Measurements from ENCODE around the gene TTC33. TPM values are rescaled to one million over a fixed set of nuclear protein-coding genes. Genes with fewer than 3 reads are reported as not detected.
"Not testable (repeated sequence)": the region's sequence is repeated elsewhere in the genome, so short reads cannot be mapped to it uniquely, and the experiment has no call there.

TTC33 gene
- total and polyA plus RNA-seq, 7 donors: 11.0 to 38.5 (median 25.3) TPM

DNA sequence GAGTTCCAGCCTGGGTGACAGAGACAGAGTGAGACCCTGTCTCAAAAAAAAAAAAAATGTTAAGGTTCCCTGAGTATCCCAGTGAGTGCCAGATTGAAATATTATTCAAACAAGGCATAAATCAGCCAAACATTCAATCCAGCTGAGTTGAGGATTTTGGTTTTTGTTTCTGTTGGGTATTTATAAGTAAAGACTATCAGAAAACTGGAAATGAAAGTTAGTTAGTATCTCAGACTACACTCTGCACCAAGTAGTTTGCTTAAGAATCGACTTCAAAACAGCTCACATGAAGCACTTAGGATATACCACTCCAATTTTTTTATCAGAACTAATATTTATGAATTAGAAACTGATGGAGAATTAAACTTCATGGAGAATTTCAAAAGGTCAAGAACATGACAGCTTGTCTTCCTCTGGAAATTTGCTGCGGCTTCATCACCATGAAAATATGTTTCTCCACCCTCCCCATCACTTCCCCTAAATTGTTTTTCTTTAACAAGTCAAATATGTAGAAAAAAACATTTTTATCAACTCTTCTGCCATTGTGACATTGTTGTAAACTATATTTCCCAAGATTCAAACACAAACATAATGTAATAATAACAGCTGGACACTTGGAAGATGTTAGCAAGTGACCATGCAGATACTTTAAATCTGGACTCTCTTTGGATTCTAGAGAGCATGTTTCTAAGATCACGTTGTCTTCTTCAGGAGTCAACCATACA lies 186.1 kb downstream of the TTC33 start:
- Histone ChIP-seq H3K4me3 (no peak overlapping the region), H3K27me3 (ENCODE audit: insufficient read depth in 3 of 3, low read length in 2 of 3) (no peaks in the 10 kb centered on the region), H3K4me1 (no peaks in the 10 kb centered on the region), H3K27ac (no peak overlapping the region), H3K36me3 (ENCODE audit: insufficient read depth in 1 of 2, low read depth in 1 of 2) (no peaks in the 10 kb centered on the region), H3K9me3 (no peaks in the 10 kb centered on the region)
- 33 to 36% (median 35%) methylated on average over 3 of the region's 3 CpGs for WGBS, 3 donors
- ATAC-seq: no peak
- intact Hi-C loops (cut with DNase I): no loop called here
- no peak for DNase-seq
- TF ChIP-seq, protein P1, sequence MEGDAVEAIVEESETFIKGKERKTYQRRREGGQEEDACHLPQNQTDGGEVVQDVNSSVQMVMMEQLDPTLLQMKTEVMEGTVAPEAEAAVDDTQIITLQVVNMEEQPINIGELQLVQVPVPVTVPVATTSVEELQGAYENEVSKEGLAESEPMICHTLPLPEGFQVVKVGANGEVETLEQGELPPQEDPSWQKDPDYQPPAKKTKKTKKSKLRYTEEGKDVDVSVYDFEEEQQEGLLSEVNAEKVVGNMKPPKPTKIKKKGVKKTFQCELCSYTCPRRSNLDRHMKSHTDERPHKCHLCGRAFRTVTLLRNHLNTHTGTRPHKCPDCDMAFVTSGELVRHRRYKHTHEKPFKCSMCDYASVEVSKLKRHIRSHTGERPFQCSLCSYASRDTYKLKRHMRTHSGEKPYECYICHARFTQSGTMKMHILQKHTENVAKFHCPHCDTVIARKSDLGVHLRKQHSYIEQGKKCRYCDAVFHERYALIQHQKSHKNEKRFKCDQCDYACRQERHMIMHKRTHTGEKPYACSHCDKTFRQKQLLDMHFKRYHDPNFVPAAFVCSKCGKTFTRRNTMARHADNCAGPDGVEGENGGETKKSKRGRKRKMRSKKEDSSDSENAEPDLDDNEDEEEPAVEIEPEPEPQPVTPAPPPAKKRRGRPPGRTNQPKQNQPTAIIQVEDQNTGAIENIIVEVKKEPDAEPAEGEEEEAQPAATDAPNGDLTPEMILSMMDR (IDR thresholded peaks at IDR 0.05): no peak

DNA sequence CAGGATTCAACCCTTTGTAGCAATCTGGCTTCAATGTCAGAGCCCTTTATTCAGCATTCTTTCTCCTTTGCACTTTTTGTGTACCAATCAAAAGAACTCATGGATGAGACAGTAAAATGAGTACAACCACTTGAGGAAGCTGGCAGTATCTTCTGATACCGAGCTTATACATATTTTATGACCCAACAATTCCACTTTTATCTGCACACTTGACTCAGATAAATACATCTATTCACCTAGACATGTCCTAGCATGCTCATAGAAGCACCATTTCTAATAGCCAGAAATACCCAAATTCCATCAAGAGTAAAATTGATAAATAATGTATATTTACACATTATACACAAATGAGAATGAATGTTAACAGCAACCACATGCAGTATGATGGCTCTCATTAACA lies 187.2 kb downstream of the TTC33 start:
- no peaks in the 10 kb centered on the region for H3K27me3 ChIP-seq (ENCODE audit: insufficient read depth in 3 of 3, low read length in 2 of 3)
- TF ChIP-seq, protein P1 (IDR thresholded peaks at IDR 0.05): no peak
- ATAC-seq (no peak), DNase-seq (no peak)
- H3K36me3 ChIP-seq (ENCODE audit: insufficient read depth in 1 of 2, low read depth in 1 of 2): no peaks in the 10 kb centered on the region
- no peaks in the 10 kb centered on the region for H3K4me1 ChIP-seq
- H3K4me3 ChIP-seq: no peak overlapping the region
- 77 to 82% (median 80%) methylated on average over 1 of the region's 1 CpG for WGBS, 3 donors
- H3K27ac ChIP-seq: no peak overlapping the region
- intact Hi-C loops (cut with DNase I): no loop called here
- no peaks in the 10 kb centered on the region for H3K9me3 ChIP-seq

DNA sequence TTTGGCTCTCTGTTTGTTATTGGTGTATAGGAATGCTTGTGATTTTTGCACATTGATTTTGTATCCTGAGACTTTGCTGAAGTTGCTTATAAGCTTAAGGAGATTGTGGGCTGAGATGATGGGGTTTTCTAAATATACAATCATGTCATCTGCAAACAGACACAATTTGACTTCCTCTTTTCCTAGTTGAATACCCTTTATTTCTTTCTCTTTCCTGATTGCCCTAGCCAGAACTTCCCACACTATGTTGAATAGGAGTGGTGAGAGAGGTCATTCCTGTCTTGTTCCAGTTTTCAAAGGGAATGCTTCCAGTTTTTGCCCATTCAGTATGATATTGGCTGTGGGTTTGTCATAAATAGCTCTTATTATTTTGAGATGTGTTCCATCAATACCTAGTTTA lies 192.6 kb downstream of the TTC33 start:
- H3K27ac ChIP-seq; H3K4me3 ChIP-seq; H3K9me3 ChIP-seq; H3K27me3 ChIP-seq (ENCODE audit: insufficient read depth in 3 of 3, low read length in 2 of 3); intact Hi-C loops (cut with DNase I); ATAC-seq; DNase-seq; H3K36me3 ChIP-seq (ENCODE audit: insufficient read depth in 1 of 2, low read depth in 1 of 2); H3K4me1 ChIP-seq: not testable (repeated sequence)

DNA sequence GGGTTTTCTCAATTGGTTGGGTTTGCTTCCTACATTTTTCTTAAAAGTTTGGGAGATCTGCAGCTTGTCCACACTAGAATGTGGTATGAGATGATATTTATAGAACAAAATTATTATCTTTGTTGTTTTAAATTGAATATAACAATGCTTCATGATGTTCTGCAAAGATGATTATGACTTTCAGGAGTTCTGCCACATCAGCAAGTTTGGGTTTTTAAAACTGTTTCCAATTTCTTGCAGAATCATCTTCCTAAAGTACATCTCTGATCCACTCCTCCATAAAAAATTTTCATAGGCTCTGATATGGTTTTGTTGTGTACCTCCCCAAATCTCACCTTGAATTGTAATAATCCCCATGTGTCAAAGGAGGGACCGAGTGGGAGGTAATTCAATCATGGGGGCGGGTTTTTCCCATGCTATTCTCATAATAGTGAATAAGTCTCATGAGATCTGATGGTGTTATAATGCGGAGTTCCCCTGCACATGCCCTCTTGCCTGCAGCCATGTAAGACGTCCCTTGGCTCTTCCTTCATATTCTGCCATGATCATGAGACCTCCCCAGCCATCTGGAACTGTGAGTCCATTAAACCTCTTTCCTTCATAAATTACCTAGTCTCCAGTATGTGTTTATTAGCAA lies 195.2 kb downstream of the TTC33 start:
- Histone ChIP-seq H3K9me3 (no peaks in the 10 kb centered on the region), H3K36me3 (ENCODE audit: insufficient read depth in 1 of 2, low read depth in 1 of 2) (no peaks in the 10 kb centered on the region), H3K4me1 (no peaks in the 10 kb centered on the region), H3K27me3 (ENCODE audit: insufficient read depth in 3 of 3, low read length in 2 of 3) (no peaks in the 10 kb centered on the region), H3K27ac (no peak overlapping the region), H3K4me3 (no peak overlapping the region)
- TF ChIP-seq, protein P1 (IDR thresholded peaks at IDR 0.05): no peak
- no peak for DNase-seq
- ATAC-seq: no peak
- WGBS, 3 donors: 61 to 68% (median 67%) methylated on average over 4 of the region's 4 CpGs
- intact Hi-C loops (cut with DNase I): no loop called here

DNA sequence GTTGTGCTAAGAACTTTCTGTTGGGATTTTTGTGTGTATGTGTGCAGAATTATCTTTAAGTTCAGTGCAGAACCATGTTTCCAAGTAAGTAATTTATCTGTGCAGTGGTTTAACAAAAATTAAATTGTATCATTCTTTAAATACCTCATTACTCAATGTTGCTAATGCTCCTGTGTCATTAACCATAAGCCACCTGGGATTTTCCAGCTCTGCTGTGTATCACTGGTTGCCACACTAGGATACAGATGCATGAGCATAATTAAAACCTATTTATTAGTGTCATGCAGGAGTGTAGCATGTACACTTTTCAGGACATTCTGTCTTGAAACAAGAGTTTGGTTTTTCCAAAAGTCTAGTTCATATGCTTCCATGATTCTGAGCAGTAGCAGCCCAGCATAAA lies 196.5 kb downstream of the TTC33 start:
- Histone ChIP-seq H3K4me1 (no peaks in the 10 kb centered on the region), H3K9me3 (no peaks in the 10 kb centered on the region), H3K27ac (no peak overlapping the region), H3K4me3 (no peak overlapping the region), H3K36me3 (ENCODE audit: insufficient read depth in 1 of 2, low read depth in 1 of 2) (no peaks in the 10 kb centered on the region), H3K27me3 (ENCODE audit: insufficient read depth in 3 of 3, low read length in 2 of 3) (no peaks in the 10 kb centered on the region)
- no peak for DNase-seq
- intact Hi-C loops (cut with DNase I): no loop called here
- TF ChIP-seq, protein P1 (IDR thresholded peaks at IDR 0.05): no peak
- no peak for ATAC-seq

Measured in psoas muscle (tissue), 8 donors.